Lung (tissue), 12 donors: Measurements from ENCODE around the gene MLEC. TPM values are rescaled to one million over a fixed set of nuclear protein-coding genes. Genes with fewer than 3 reads are reported as not detected.
A peak's percentile ranks its signal among the peaks of the same experiment; 100 is the strongest.

ENCODE experiments used
- ATAC-seq: fragments of 200-7000 bp; cut with Tn5 transposase; one replicate; pipeline ENCODE4 v1.9.1; 2020; ENCODE audit warnings: moderate number of reproducible peaks; ENCODE audit not compliant: insufficient read depth, low FRiP score
- DNase-seq, 3 donors: peaks; one replicate each; pipeline ENCODE4 v3.0.0-alpha.2; 2013 to 2017
- H3K27ac ChIP-seq, 2 donors: one replicate each; pipeline ENCODE4 v1.5.1; 2013; ENCODE audit warnings: mild to moderate bottlenecking in 2 of 2, moderate library complexity in 2 of 2, control low read depth in 1 of 2, inconsistent platforms in 1 of 2, low read depth in 1 of 2, low read length in 1 of 2
- H3K27me3 ChIP-seq, 3 donors: one replicate each; pipeline ENCODE4 v1.5.1; 2013; ENCODE audit warnings: low read length in 2 of 3; ENCODE audit not compliant: control insufficient read depth in 3 of 3, insufficient read depth in 3 of 3
- H3K36me3 ChIP-seq, 4 donors: one replicate each; pipeline ENCODE4 v1.5.1; 2013; ENCODE audit warnings: low read length in 4 of 4, mild to moderate bottlenecking in 1 of 4, moderate library complexity in 1 of 4; ENCODE audit not compliant: control insufficient read depth in 4 of 4, insufficient read depth in 4 of 4
- H3K4me1 ChIP-seq, 5 donors: one replicate each; pipeline ENCODE4 v1.5.1; 2013; ENCODE audit warnings: low read length in 5 of 5, mild to moderate bottlenecking in 2 of 5, moderate library complexity in 1 of 5; ENCODE audit not compliant: control insufficient read depth in 5 of 5, insufficient read depth in 5 of 5
- H3K4me3 ChIP-seq: one replicate; pipeline ENCODE4 v1.5.1; 2013; ENCODE audit warnings: mild to moderate bottlenecking, control low read depth, moderate library complexity
- H3K9ac ChIP-seq, 2 donors: one replicate each; pipeline ENCODE4 v1.5.1; 2013; ENCODE audit warnings: low read length in 2 of 2, control low read depth in 1 of 2; ENCODE audit not compliant: insufficient read depth in 1 of 2
- H3K9me3 ChIP-seq, 4 donors: one replicate each; pipeline ENCODE4 v1.5.1; 2013; ENCODE audit warnings: low read length in 3 of 4, mild to moderate bottlenecking in 1 of 4, moderate library complexity in 1 of 4; ENCODE audit not compliant: control insufficient read depth in 4 of 4, insufficient read depth in 3 of 4
- WGBS, 2 donors: extraction: QIAGEN DNeasy Blood & Tissue Kit; methylation state at CpG; one replicate each; pipeline ENCODE4 v1.1.7; 2013; 5-methylcytosine and 5-hydroxymethylcytosine counted together
- polyA plus RNA-seq, 2 donors: library from polyadenylated mRNA; stranded (reverse); fragments of 200-250 nt; gene quantifications; one replicate each; pipeline ENCODE4 v1.2.1, GENCODE V29; 2013
- total RNA-seq, 2 donors: library from RNA; depleted of rRNA in 1 of 2; stranded (reverse); fragments of >200 nt in 1 of 2; gene quantifications; one replicate each; pipeline ENCODE4 v1.2.1, GENCODE V29; 2014 to 2021
- TF ChIP-seq, protein P1 (sequence below): IDR thresholded peaks from 2 replicates; pipeline ENCODE4 v1.5.1; 2012; ENCODE audit warnings: mild to moderate bottlenecking; ENCODE audit errors: control extremely low read depth, extremely low read depth
- donor health status: control.
- donor health status: control.
- donor health status: Bipolar disorder and iron deficiency.
- donor health status: healthy.
- donor health status: DM: yes; HTN: yes; CAD: no.

MLEC gene
- total and polyA plus RNA-seq, 4 donors, result 34.1 to 161 (median 53.7) TPM

DNA sequence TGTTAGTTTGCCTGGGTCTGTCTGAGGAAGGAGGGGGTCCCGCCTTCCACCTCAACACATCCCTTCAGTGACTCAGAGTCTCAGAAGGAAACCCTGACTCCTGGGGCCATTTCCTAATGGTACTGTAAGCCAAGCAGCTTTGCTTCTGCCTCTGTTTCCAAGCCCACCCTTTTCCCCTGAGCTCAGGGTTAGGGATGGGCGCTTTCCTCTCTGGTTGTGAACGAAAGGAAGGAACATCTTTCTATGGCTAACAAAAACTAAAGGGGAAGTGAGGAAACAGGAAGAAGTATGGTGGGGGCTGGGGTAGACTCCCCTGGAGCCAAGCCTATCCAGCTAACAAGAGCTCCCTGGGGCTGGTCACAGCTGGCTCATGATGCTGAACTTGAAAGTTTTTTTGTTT is 11.7 kb downstream of the MLEC start:
- peaks cover 0 to 19% (median 0%) of the 10 kb centered on the region in 5 donors for H3K4me1 ChIP-seq
- H3K9ac ChIP-seq, result no peak overlapping the region
- H3K4me3 ChIP-seq, result no peak overlapping the region
- TF ChIP-seq, protein P1, sequence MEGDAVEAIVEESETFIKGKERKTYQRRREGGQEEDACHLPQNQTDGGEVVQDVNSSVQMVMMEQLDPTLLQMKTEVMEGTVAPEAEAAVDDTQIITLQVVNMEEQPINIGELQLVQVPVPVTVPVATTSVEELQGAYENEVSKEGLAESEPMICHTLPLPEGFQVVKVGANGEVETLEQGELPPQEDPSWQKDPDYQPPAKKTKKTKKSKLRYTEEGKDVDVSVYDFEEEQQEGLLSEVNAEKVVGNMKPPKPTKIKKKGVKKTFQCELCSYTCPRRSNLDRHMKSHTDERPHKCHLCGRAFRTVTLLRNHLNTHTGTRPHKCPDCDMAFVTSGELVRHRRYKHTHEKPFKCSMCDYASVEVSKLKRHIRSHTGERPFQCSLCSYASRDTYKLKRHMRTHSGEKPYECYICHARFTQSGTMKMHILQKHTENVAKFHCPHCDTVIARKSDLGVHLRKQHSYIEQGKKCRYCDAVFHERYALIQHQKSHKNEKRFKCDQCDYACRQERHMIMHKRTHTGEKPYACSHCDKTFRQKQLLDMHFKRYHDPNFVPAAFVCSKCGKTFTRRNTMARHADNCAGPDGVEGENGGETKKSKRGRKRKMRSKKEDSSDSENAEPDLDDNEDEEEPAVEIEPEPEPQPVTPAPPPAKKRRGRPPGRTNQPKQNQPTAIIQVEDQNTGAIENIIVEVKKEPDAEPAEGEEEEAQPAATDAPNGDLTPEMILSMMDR, result no peak
- H3K27ac ChIP-seq, result peak overlapping the region; percentile 37 to 65
- 56 to 70% methylated on average over 3 of the region's 3 CpGs for WGBS, 2 donors
- ATAC-seq, result no peak
- H3K36me3 ChIP-seq, result peaks cover 39 to 62% (median 46%) of the 10 kb centered on the region in 4 donors
- DNase-seq, result no peak
- no peaks in the 10 kb centered on the region for H3K9me3 ChIP-seq
- no peaks in the 10 kb centered on the region for H3K27me3 ChIP-seq

DNA sequence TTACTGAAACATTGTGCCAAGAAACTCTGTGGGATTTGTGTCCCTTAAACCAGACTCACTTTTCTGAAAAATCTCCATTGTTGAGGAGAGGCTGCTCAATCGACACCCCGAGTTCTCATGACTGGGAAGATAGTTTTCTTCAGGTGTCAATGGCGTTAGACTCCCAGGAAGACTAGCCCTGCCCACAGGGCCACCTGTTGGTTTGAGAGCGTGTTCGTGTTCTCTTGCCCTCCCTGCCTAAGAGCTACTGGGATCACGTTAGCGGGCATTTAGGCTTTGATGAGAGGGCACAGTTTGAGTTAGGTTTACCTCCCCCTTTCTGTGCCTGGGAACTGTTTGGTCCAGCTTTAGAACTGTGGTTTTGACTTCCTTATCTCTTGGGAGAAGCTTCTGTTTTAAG is 12.6 kb downstream of the MLEC start:
- H3K9ac ChIP-seq, result no peak overlapping the region
- no peaks in the 10 kb centered on the region for H3K27me3 ChIP-seq
- peaks cover 0 to 19% (median 0%) of the 10 kb centered on the region in 5 donors for H3K4me1 ChIP-seq
- ATAC-seq (no peak), DNase-seq (no peak)
- TF ChIP-seq, protein P1, result no peak
- H3K27ac ChIP-seq, result peak overlapping the region in 1 of 2 donors; percentile 69
- peaks cover 35 to 56% (median 43%) of the 10 kb centered on the region in 4 donors for H3K36me3 ChIP-seq
- no peaks in the 10 kb centered on the region for H3K9me3 ChIP-seq
- 94 to 95% methylated on average over 7 of the region's 7 CpGs for WGBS, 2 donors
- no peak overlapping the region for H3K4me3 ChIP-seq

DNA sequence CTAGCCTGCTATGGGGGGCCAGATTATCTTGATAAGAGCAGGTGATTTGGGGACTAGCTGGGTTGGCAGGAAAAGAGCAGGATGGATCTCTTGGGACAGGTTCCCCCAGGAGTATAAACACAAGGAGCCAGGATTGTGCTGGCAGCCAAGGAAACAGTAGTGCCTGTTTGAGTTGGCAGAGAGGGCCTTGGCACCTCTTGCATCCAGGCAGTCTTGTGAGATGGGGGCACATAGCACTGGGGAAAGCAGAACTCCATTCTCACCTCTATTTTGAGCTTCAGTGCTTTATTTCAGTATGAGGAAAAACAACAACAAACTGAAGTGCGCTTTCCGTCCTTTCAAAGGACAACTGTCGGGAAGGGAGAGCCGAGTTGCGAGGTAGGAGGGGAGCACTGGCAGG is 13.9 kb downstream of the MLEC start:
- no peaks in the 10 kb centered on the region for H3K27me3 ChIP-seq

More for the DNA sequence above, 13.9 kb downstream of the MLEC start:
- TF ChIP-seq, protein P1, result no peak
- no peak for DNase-seq
- no peak overlapping the region for H3K27ac ChIP-seq
- no peak overlapping the region for H3K4me3 ChIP-seq
- H3K9ac ChIP-seq, result no peak overlapping the region
- peaks cover 0 to 19% (median 0%) of the 10 kb centered on the region in 5 donors for H3K4me1 ChIP-seq
- peaks cover 23 to 43% (median 35%) of the 10 kb centered on the region in 4 donors for H3K36me3 ChIP-seq
- ATAC-seq, result no peak
- 98 to 99% methylated on average over 5 of the region's 5 CpGs for WGBS, 2 donors
- H3K9me3 ChIP-seq, result no peaks in the 10 kb centered on the region
